PC-9 (cell line): ENCODE results near the gene DAAM2. TPM values are rescaled to one million over a fixed set of nuclear protein-coding genes. Genes with fewer than 3 reads are reported as not detected.

Source experiments
- BruUV-seq: library from RNA; stranded (reverse); fragments of 400-500 nt; replicated peaks from 2 replicates; lab custom pipeline; 2021; lab: Mats Ljungman, UMichigan
- CTCF ChIA-PET: fragments of 300-600 bp; sonication (Branson Sonifier 250); formaldehyde crosslinking; loops from one replicate; lab custom pipeline; 2022; ENCODE audit warnings: antibody characterized with exemption; lab: Charles Lee
- POLR2A ChIA-PET: fragments of 300-600 bp; sonication (Branson Sonifier 250); formaldehyde crosslinking; loops from one replicate; lab custom pipeline; 2022; ENCODE audit warnings: antibody characterized with exemption; ENCODE audit not compliant: unreplicated experiment; lab: Charles Lee
- DNase-seq, 2 experiments: peaks; one replicate each; pipeline versions ENCODE4 v3.0.0 to v3.0.0-alpha.2; 2015 to 2022; ENCODE audit warnings: mixed read lengths in 1 of 2
- H2AFZ ChIP-seq: fragments of 200-600 bp; sonication (generic); 2 replicates; pipeline ENCODE4 v1.8.1; 2017; ENCODE audit warnings: antibody characterized with exemption
- H3F3A ChIP-seq: fragments of 200-600 bp; sonication (generic); 2 replicates; pipeline ENCODE4 v1.8.1; 2017; ENCODE audit warnings: antibody characterized with exemption, mild to moderate bottlenecking, low read depth; ENCODE audit not compliant: insufficient read depth
- H3K27ac ChIP-seq: fragments of 200-600 bp; sonication (generic); 2 replicates; pipeline ENCODE4 v1.6.1; 2016; ENCODE audit warnings: mixed run types
- H3K27me3 ChIP-seq: fragments of 200-600 bp; sonication (generic); 2 replicates; pipeline ENCODE4 v1.6.1; 2016; ENCODE audit warnings: low read depth, mixed run types; ENCODE audit not compliant: insufficient read depth
- H3K36me3 ChIP-seq: fragments of 200-600 bp; sonication (generic); 2 replicates; pipeline ENCODE4 v1.6.1; 2016; ENCODE audit warnings: low read depth, mixed run types
- H3K4me1 ChIP-seq: fragments of 200-600 bp; sonication (generic); replicated peaks from 2 replicates; pipeline ENCODE4 v1.6.1; 2016; ENCODE audit warnings: mixed run types; ENCODE audit not compliant: insufficient read depth
- H3K4me2 ChIP-seq: fragments of 200-600 bp; sonication (generic); 2 replicates; pipeline ENCODE4 v1.6.1; 2017; ENCODE audit warnings: mixed run types
- H3K4me3 ChIP-seq: fragments of 200-600 bp; sonication (generic); 2 replicates; pipeline ENCODE4 v1.6.1; 2016; ENCODE audit warnings: mixed run types
- H3K79me2 ChIP-seq: fragments of 200-600 bp; sonication (generic); 2 replicates; pipeline ENCODE4 v1.6.1; 2017; ENCODE audit warnings: low read depth, mixed run types
- H3K9me2 ChIP-seq: fragments of 200-600 bp; sonication (generic); 2 replicates; pipeline ENCODE4 v1.8.1; 2017; ENCODE audit warnings: mild to moderate bottlenecking; ENCODE audit not compliant: insufficient read depth
- H3K9me3 ChIP-seq: fragments of 200-600 bp; sonication (generic); 2 replicates; pipeline ENCODE4 v1.8.1; 2016; ENCODE audit warnings: low read depth; ENCODE audit not compliant: insufficient read depth
- H4K20me1 ChIP-seq: fragments of 200-600 bp; sonication (generic); 2 replicates; pipeline ENCODE4 v1.8.1; 2017; ENCODE audit not compliant: insufficient read depth
- EZH2 ChIP-seq: fragments of 200-600 bp; sonication (generic); IDR thresholded peaks from 2 replicates; pipeline ENCODE4 v1.8.0; 2017; ENCODE audit warnings: antibody characterized with exemption, low read depth
- intact Hi-C: fragments of 100-400 bp; cut with micrococcal nuclease; formaldehyde crosslinking; loops from one replicate; pipeline ENCODE4 v1.10.0; 2022; ENCODE audit not compliant: unreplicated experiment
- total RNA-seq: library from RNA; stranded (reverse); gene quantifications from 2 replicates; pipeline ENCODE4 v1.2.3, GENCODE V29; 2021
- TF ChIP-seq, protein P1 (sequence below): fragments of 200-600 bp; sonication (generic); conservative IDR thresholded peaks from 2 replicates; pipeline ENCODE4 v1.6.1; 2017; ENCODE audit warnings: mixed run types, antibody characterized with exemption, mild to moderate bottlenecking, moderate library complexity

The DAAM2 gene
- total RNA-seq, 1 experiment from 2014 or later, result not detected

DNA sequence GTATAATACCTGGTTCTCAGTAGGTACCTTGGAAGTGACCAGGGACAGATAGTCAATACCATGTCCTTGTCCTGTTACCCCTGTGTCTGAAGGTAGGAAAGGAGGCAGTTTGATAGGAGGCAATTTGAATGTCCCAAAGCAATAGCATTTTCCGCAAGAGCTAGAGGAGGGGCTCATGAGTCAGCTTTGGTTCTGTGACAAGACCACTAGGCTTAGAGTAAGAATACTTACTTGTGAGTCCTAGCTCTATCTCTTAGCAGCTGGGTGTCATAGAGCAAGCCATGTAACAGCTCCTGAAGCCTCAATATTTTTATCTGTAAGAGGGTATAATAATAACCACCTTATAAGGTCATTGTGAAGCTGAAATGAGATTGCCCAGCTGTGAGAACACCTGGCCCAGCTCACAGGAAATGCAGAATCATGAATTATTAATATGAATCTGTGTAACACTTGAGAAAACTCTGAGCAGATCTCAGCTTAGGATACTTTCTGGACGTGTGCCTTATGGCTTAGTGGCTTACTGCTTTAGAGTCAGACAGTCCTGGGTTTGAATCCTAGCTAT lies 58.6 kb downstream of the DAAM2 start:
- H2AFZ ChIP-seq, result no peak overlapping the region
- no peak for DNase-seq
- CTCF ChIA-PET, result no interaction called here

DNA sequence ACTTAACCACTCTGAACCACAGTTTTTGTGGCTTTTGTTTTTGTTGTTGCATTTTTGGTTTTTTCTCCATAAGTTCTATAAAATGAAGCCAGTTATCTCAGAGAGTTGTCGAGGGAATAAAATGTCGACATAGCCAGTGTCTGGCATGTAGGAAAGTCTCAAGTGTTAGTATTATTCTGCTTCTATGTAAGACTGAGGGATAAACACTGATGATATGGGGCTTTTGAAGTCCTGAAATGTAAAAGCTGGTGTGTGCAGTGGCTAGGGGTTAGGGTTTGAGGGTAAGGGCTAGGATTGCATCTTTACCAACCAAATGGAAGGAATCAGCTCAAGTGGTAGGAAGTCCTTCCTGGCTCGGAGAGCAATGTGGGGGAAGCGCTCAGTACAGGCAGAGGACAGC lies 59.2 kb downstream of the DAAM2 start:
- H3K4me2 ChIP-seq, result no peak overlapping the region
- TF ChIP-seq, protein P1, sequence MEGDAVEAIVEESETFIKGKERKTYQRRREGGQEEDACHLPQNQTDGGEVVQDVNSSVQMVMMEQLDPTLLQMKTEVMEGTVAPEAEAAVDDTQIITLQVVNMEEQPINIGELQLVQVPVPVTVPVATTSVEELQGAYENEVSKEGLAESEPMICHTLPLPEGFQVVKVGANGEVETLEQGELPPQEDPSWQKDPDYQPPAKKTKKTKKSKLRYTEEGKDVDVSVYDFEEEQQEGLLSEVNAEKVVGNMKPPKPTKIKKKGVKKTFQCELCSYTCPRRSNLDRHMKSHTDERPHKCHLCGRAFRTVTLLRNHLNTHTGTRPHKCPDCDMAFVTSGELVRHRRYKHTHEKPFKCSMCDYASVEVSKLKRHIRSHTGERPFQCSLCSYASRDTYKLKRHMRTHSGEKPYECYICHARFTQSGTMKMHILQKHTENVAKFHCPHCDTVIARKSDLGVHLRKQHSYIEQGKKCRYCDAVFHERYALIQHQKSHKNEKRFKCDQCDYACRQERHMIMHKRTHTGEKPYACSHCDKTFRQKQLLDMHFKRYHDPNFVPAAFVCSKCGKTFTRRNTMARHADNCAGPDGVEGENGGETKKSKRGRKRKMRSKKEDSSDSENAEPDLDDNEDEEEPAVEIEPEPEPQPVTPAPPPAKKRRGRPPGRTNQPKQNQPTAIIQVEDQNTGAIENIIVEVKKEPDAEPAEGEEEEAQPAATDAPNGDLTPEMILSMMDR, result no peak
- TF ChIP-seq EZH2, result no peak

More for the DNA sequence above, 58.6 kb downstream of the DAAM2 start:
- Histone ChIP-seq H3K4me2 (no peak overlapping the region), H3K27ac (no peak overlapping the region), H3K9me3 (no peaks in the 10 kb centered on the region), H3F3A (no peaks in the 10 kb centered on the region), H3K4me1 (no peaks in the 10 kb centered on the region), H4K20me1 (no peaks in the 10 kb centered on the region), H3K36me3 (no peaks in the 10 kb centered on the region), H3K27me3 (peaks cover 22% of the 10 kb centered on the region; the same call in 1 of the 2 replicates), H3K79me2 (no peaks in the 10 kb centered on the region), H3K9me2 (no peaks in the 10 kb centered on the region), H3K4me3 (no peak overlapping the region)
- BruUV-seq, result no TSS peak
- POLR2A ChIA-PET, result no interaction called here
- TF ChIP-seq, protein P1, result no peak
- intact Hi-C loops, result no loop called here

DNA sequence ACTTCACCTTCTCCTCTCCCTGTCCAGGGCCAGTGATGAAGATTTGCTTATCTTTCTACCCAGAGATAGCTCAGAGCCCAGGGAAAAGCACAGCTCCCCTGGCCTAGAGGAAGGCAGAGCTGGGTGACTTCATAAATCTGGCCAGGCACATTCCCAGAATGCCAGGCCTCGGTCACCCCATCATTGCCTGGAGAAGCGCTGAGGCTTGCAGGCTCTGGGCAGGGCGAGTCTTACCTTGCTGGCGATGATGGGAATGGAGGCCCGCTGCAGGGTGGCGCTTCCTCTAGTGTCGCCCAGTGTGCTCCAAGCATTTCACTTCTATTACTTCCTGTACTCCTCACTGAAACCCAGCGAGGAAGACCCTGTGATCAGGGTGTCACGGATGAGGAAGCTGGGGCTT lies 60.1 kb downstream of the DAAM2 start:
- BruUV-seq, result no TSS peak
- Histone ChIP-seq H3K9me3 (no peaks in the 10 kb centered on the region), H3K79me2 (no peaks in the 10 kb centered on the region), H3K36me3 (no peaks in the 10 kb centered on the region), H3K4me2 (no peak overlapping the region), H3K27me3 (peaks cover 26% of the 10 kb centered on the region; the same call in 1 of the 2 replicates), H3K9me2 (no peaks in the 10 kb centered on the region), H2AFZ (no peak overlapping the region), H3F3A (no peaks in the 10 kb centered on the region), H3K4me1 (no peaks in the 10 kb centered on the region), H4K20me1 (no peaks in the 10 kb centered on the region), H3K27ac (no peak overlapping the region), H3K4me3 (no peak overlapping the region)
- TF ChIP-seq, protein P1, result no peak
- no peak for TF ChIP-seq EZH2
- no peak for DNase-seq
- ChIA-PET CTCF (no interaction called here), POLR2A (no interaction called here)
- intact Hi-C loops, result no loop called here

More for the DNA sequence above, 59.2 kb downstream of the DAAM2 start:
- Histone ChIP-seq H3K27me3 (peaks cover 23% of the 10 kb centered on the region; the same call in 1 of the 2 replicates), H3K9me3 (no peaks in the 10 kb centered on the region), H3F3A (no peaks in the 10 kb centered on the region), H4K20me1 (no peaks in the 10 kb centered on the region), H3K27ac (no peak overlapping the region), H2AFZ (no peak overlapping the region), H3K36me3 (no peaks in the 10 kb centered on the region), H3K9me2 (no peaks in the 10 kb centered on the region), H3K4me3 (no peak overlapping the region), H3K79me2 (no peaks in the 10 kb centered on the region), H3K4me1 (no peaks in the 10 kb centered on the region)
- DNase-seq, result no peak
- intact Hi-C loops, result no loop called here
- CTCF ChIA-PET, result no interaction called here
- BruUV-seq, result no TSS peak
- POLR2A ChIA-PET, result no interaction called here
